ENCODE data around the gene SNRPB2. TPM values are rescaled to one million over a fixed set of nuclear protein-coding genes. Genes with fewer than 3 reads are reported as not detected.

Gene SNRPB2
- total RNA-seq, 1 donor from 2014 or later, result 67.2 TPM

- Mint-ChIP-seq H3K27ac (no peak overlapping the region), H3K36me3 (ENCODE audit: insufficient read depth) (no peaks in the 10 kb centered on the region), H3K9me3 (ENCODE audit: low read depth) (peaks cover 21% of the 10 kb centered on the region), H3K4me1 (ENCODE audit: low read depth) (no peaks in the 10 kb centered on the region), H3K27me3 (peaks cover 14% of the 10 kb centered on the region), H3K4me3 (ENCODE audit: low read depth) (no peak overlapping the region)
- DNase-seq (ENCODE audit: low spot score, unreplicated experiment), result no peak
- no peak for TF ChIP-seq CTCF (IDR thresholded peaks at IDR 0.05; ENCODE audit: unreplicated experiment)
These were observed 48.3 kb downstream of the SNRPB2 start for GRCh38 chr20:16778159-16778558.

DNA sequence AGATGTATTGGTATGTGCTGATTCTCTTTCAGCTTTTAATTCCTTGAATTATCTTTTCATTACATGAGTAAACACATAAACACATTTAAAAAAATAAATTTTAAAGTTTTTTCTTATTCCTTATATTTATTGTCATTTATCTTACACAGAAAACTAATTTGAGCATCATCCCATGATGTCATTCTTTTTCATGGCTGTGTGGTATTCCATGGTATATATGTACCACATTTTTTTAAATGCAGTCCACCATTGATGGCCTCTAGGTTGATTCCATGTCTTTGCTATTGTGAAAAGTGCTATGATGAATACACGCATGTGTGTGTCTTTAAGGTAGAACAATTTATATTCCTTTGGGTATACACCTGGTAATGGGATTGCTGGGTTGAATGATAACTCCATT lies 51.7 kb downstream of the SNRPB2 start:
- DNase-seq (ENCODE audit: low spot score, unreplicated experiment), result no peak
- H3K36me3 Mint-ChIP-seq (ENCODE audit: insufficient read depth), result no peaks in the 10 kb centered on the region
- no peak overlapping the region for H3K27ac Mint-ChIP-seq
- no peak for TF ChIP-seq CTCF (IDR thresholded peaks at IDR 0.05; ENCODE audit: unreplicated experiment)
- peaks cover 11% of the 10 kb centered on the region for H3K9me3 Mint-ChIP-seq (ENCODE audit: low read depth)
- no peak overlapping the region for H3K4me3 Mint-ChIP-seq (ENCODE audit: low read depth)
- H3K4me1 Mint-ChIP-seq (ENCODE audit: low read depth), result no peaks in the 10 kb centered on the region
- H3K27me3 Mint-ChIP-seq, result peaks cover 7% of the 10 kb centered on the region

DNA sequence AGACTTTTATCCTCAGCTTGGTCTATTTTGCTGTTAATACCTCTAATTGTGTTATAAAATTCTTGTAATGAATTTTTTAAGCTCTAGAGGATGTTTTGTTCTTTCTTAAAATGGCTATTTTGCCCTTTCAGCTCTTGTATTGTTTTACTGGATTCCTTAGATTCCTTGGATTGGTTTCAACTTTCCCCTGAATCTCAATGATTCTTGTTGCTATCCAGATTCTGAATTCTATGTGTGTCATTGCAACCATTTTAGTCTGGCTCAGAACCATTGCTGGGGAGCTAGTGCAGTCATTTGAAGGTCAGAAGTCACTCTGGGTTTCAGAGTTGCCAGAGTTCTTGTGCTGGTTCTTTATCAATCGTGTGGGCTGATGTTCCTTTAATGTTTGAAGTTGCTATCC lies 55.4 kb downstream of the SNRPB2 start:
- no peaks in the 10 kb centered on the region for H3K36me3 Mint-ChIP-seq (ENCODE audit: insufficient read depth)
- peaks cover 17% of the 10 kb centered on the region for H3K9me3 Mint-ChIP-seq (ENCODE audit: low read depth)
- no peak overlapping the region for H3K27ac Mint-ChIP-seq
- no peak overlapping the region for H3K4me3 Mint-ChIP-seq (ENCODE audit: low read depth)
- no peaks in the 10 kb centered on the region for H3K4me1 Mint-ChIP-seq (ENCODE audit: low read depth)
- DNase-seq (ENCODE audit: low spot score, unreplicated experiment), result no peak
- H3K27me3 Mint-ChIP-seq, result peaks cover 3% of the 10 kb centered on the region
- TF ChIP-seq CTCF (IDR thresholded peaks at IDR 0.05; ENCODE audit: unreplicated experiment), result no peak

Other genes starting within 250 kb of the SNRPB2 start
- gene KIF16B, start 156.6 kb upstream of the SNRPB2 start, total RNA-seq, result 10.8 and 13.0 TPM in 2 replicates
- not detected in 2 replicates for gene OTOR, start 18.3 kb downstream of the SNRPB2 start, total RNA-seq

All from progenitor cell of endocrine pancreas (in vitro differentiated cells).